ENCODE measurements around the gene EDIL3.

The EDIL3 gene

DNA sequence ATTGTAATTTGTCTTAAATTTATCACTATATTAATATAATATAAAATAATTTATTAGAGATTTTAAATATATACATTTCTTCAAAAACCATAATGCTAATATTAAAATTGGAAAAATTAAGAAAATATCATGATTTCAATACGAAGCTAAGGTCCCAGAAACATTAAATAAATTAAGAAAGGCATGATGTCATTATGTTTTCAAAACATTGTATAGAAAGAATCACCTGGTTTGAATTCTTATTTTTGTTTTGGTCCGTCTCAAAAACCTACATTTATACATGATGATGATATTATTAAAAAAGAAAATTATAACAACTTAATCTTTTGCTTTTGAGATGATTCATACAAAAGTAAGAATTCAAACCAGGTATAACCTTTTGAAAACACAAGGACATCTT lies 8.2 kb upstream of the EDIL3 start:
- no peak overlapping the region for H3K4me3 ChIP-seq (ENCODE audit: low read depth, low read length)
- TF ChIP-seq, protein P1, sequence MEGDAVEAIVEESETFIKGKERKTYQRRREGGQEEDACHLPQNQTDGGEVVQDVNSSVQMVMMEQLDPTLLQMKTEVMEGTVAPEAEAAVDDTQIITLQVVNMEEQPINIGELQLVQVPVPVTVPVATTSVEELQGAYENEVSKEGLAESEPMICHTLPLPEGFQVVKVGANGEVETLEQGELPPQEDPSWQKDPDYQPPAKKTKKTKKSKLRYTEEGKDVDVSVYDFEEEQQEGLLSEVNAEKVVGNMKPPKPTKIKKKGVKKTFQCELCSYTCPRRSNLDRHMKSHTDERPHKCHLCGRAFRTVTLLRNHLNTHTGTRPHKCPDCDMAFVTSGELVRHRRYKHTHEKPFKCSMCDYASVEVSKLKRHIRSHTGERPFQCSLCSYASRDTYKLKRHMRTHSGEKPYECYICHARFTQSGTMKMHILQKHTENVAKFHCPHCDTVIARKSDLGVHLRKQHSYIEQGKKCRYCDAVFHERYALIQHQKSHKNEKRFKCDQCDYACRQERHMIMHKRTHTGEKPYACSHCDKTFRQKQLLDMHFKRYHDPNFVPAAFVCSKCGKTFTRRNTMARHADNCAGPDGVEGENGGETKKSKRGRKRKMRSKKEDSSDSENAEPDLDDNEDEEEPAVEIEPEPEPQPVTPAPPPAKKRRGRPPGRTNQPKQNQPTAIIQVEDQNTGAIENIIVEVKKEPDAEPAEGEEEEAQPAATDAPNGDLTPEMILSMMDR (IDR thresholded peaks at IDR 0.05; ENCODE audit: low read depth, low read length), result no peak
- H3K27ac ChIP-seq, result no peak overlapping the region
- H3K36me3 ChIP-seq, result no peaks in the 10 kb centered on the region
- H3K27me3 ChIP-seq (ENCODE audit: insufficient read depth, low read depth, severe bottlenecking), result no peaks in the 10 kb centered on the region
- no peak for DNase-seq
- H3K9me3 ChIP-seq (ENCODE audit: severe bottlenecking), result no peaks in the 10 kb centered on the region

DNA sequence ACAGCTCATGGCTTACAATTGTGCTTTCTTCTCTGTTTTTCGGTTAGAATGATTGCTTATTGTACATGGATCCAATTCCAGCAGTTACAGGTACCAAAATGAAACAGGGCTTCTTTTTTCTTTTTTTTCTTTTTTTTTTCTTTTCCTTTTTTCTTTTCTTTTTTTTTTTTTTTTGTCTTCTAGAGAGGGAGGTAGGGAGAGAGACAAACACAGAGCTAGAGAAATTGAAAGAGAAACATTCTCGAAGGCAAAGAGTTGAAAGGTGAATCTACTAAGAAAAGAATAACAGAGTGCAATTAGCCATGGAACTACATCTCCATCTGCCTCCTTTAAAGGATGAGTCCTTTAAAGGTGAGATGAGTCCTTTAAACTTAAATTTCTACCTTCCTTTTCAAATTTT lies 1.0 kb upstream of the EDIL3 start:
- H3K4me3 ChIP-seq (ENCODE audit: low read depth, low read length), result no peak overlapping the region; the same call in 1 of the 2 replicates
- H3K27me3 ChIP-seq (ENCODE audit: insufficient read depth, low read depth, severe bottlenecking), result no peaks in the 10 kb centered on the region
- TF ChIP-seq, protein P1 (IDR thresholded peaks at IDR 0.05; ENCODE audit: low read depth, low read length), result no peak
- no peaks in the 10 kb centered on the region for H3K9me3 ChIP-seq (ENCODE audit: severe bottlenecking)
- H3K36me3 ChIP-seq, result no peaks in the 10 kb centered on the region; the same call in 1 of the 2 replicates
- H3K27ac ChIP-seq, result peak overlapping the region; percentile 80
- no peak for DNase-seq

DNA sequence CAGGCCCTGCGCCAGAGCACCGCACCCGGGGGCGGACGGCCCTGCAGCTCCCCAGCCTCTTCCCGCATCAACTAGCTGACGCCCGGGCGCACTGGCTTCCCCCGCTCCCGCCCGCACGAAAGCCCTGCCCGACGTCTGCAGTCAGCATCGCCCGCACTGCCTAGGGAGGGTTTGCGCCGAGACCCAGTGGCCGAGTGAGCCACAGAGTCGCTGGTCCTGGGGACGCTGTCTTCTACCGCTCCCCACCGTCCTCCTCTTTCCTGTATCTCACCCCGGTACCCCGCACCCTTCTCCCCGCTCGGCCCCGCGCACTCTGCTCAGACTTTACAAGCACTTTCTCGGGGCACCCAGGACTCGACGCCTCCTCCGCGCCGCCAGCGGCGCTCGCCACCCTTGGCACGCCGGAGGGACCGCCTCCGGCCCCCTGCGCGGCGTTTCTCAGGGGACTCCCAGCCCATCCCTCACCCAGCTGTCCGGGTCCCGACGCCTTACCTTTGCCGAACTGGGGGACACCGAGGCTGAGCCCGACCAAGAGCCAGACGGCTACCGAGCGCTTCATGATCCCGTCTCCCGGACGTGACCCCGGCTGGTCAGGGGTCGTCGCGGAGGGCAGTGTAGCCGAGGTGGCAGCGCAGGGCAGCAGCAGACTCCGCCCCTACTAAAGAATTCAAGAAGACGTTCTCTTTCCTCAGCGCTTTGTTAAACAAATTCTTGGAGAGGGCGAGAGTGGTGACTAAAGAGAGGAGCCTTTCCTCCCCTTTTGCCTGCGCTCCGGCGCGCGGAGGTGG lies 670 bp downstream of the EDIL3 start:
- H3K36me3 ChIP-seq, result no peaks in the 10 kb centered on the region; the same call in 1 of the 2 replicates
- peak overlapping the region; percentile 90 for H3K4me3 ChIP-seq (ENCODE audit: low read depth, low read length)
- peak overlapping the region; percentile 80 for H3K27ac ChIP-seq
- H3K27me3 ChIP-seq (ENCODE audit: insufficient read depth, low read depth, severe bottlenecking), result no peaks in the 10 kb centered on the region
- no peaks in the 10 kb centered on the region for H3K9me3 ChIP-seq (ENCODE audit: severe bottlenecking)
- TF ChIP-seq, protein P1 (IDR thresholded peaks at IDR 0.05; ENCODE audit: low read depth, low read length), result no peak
- peak; percentile 63 for DNase-seq

DNA sequence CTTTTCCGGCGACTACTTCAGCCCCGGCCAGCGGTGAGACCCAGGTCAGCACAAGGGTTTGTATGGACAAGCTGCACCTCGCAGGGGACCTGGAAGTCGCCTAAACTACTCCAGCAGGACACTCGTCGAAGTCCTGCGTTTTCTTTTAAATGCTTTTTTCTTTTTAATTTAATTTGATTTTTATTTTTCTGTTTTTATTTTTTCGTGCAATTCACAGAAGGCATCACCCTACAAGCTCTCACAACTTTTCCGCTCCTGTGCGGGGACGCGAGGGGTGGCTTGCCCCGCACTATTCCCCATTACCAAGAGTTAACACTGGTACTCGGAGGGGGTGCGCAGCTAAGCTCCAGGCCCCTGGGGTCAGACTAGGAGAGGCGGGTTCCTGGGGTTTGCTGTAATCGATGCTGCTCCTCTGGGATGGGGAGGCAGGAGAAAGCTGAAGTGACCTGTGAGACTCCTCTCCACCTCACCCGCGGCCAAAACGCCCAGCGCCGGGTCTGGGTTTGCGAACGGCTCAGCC lies 1.3 kb downstream of the EDIL3 start:
- Histone ChIP-seq H3K9me3 (ENCODE audit: severe bottlenecking) (no peaks in the 10 kb centered on the region), H3K4me3 (ENCODE audit: low read depth, low read length) (peak overlapping the region; percentile 90), H3K36me3 (no peaks in the 10 kb centered on the region; the same call in 1 of the 2 replicates), H3K27me3 (ENCODE audit: insufficient read depth, low read depth, severe bottlenecking) (no peaks in the 10 kb centered on the region), H3K27ac (peak overlapping the region; percentile 80)
- TF ChIP-seq, protein P1 (IDR thresholded peaks at IDR 0.05; ENCODE audit: low read depth, low read length), result no peak
- peak; percentile 35 for DNase-seq

DNA sequence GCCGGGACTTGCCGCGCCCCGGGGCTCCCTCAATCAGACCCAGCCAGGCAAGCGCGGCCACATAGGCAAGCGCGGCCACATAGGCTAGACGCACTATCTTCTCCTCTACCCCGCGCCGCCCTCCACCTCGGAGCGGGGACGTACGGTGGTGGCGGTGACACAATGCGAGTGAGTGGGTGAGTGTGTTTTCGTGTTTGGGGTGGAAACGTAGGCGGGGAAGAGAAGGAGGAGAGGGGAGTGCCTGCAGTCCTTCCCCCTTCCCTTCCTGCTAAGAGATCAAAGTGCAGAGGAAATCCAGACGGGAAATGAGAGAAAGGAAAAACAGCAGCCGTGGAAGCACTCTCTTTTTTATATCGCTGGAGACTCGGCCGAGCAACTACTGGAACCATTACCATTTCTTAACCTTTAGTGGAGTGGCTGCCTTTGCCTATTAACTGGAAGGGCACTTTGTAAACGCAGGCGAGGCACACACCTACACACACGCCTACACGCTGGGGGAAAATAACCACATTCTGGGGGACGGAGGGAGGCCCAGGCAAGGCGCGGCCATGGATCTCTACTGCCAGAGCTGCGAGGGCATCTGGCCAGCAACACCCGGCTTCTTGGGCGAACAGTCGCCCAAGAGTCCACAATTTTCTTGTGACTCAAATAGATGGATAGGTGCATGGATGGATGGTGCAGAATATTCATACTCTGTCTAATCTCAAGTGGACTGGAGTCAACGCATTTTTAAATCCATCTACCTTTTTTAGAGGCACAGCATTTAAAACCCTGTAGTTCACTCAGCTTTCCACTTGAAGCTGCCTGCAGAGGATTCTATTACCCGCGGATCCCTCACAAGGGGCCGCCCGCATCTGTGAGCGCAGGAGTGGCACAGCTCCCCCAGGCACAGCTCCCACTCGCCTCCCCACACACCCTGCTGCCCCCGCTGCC lies 2.1 kb downstream of the EDIL3 start:
- Histone ChIP-seq H3K4me3 (ENCODE audit: low read depth, low read length) (peak overlapping the region; percentile 90), H3K27me3 (ENCODE audit: insufficient read depth, low read depth, severe bottlenecking) (no peaks in the 10 kb centered on the region), H3K36me3 (no peaks in the 10 kb centered on the region; the same call in 1 of the 2 replicates), H3K27ac (peak overlapping the region; percentile 80), H3K9me3 (ENCODE audit: severe bottlenecking) (no peaks in the 10 kb centered on the region)
- DNase-seq, result peak; percentile 64
- TF ChIP-seq, protein P1 (IDR thresholded peaks at IDR 0.05; ENCODE audit: low read depth, low read length), result 0 out of 2 replicates have a peak, but pooled peaks have one; percentile 5

Data from WERI-Rb-1 (cell line).